Liver (tissue), 3 donors: ENCODE results near the gene GSC.

Experiments used
- FOXA2 ChIP-seq: IDR thresholded peaks from 2 replicates; pipeline ENCODE4 v1.6.1; 2016; ENCODE audit warnings: antibody characterized with exemption
- JUND ChIP-seq, 2 donors: IDR thresholded peaks; 2 replicates each; pipeline ENCODE4 v1.6.1; 2016; ENCODE audit warnings: antibody characterized with exemption in 2 of 2
- TF ChIP-seq, protein P1 (sequence below): fragments of 150-350 bp; IDR thresholded peaks from 2 replicates; pipeline ENCODE4 v1.5.1; 2017; ENCODE audit warnings: improper control_type of control experiment, low read depth, low read length; ENCODE audit not compliant: missing input control
- donor health status: healthy.
- donor health status: healthy.

GRCh38 chr14:94768521-94769390 is 1.2 kb downstream of the GSC start:
- TF ChIP-seq, protein P1, sequence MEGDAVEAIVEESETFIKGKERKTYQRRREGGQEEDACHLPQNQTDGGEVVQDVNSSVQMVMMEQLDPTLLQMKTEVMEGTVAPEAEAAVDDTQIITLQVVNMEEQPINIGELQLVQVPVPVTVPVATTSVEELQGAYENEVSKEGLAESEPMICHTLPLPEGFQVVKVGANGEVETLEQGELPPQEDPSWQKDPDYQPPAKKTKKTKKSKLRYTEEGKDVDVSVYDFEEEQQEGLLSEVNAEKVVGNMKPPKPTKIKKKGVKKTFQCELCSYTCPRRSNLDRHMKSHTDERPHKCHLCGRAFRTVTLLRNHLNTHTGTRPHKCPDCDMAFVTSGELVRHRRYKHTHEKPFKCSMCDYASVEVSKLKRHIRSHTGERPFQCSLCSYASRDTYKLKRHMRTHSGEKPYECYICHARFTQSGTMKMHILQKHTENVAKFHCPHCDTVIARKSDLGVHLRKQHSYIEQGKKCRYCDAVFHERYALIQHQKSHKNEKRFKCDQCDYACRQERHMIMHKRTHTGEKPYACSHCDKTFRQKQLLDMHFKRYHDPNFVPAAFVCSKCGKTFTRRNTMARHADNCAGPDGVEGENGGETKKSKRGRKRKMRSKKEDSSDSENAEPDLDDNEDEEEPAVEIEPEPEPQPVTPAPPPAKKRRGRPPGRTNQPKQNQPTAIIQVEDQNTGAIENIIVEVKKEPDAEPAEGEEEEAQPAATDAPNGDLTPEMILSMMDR = no peak
- no peak for TF ChIP-seq FOXA2
- no peak for TF ChIP-seq JUND (IDR thresholded peaks at IDR 0.05)
